SU-DHL-6 (cell line): ENCODE results near the gene SCTR.

Source experiments
- H2AFZ ChIP-seq: fragments of 200-600 bp; sonication (generic); 2 replicates; pipeline ENCODE4 v1.6.1; 2014; ENCODE audit warnings: low read depth, mild to moderate bottlenecking, moderate library complexity, mixed read lengths, antibody characterized with exemption, low read length; ENCODE audit not compliant: severe bottlenecking
- H3F3A ChIP-seq: fragments of 200-600 bp; shearing (Covaris generic); 2 replicates; pipeline ENCODE4 v1.6.0; 2016; ENCODE audit warnings: antibody characterized with exemption, mild to moderate bottlenecking; ENCODE audit not compliant: insufficient read depth
- H3K27ac ChIP-seq: fragments of 200-600 bp; sonication (generic); 2 replicates; pipeline ENCODE4 v1.5.1; 2016; ENCODE audit warnings: low read depth, mild to moderate bottlenecking, low read length, moderate library complexity, mixed read lengths
- H3K27me3 ChIP-seq: fragments of 200-600 bp; sonication (generic), shearing (Covaris generic); 2 replicates; pipeline ENCODE4 v1.6.0; 2014; ENCODE audit warnings: mild to moderate bottlenecking, low read length
- H3K36me3 ChIP-seq: fragments of 200-600 bp; sonication (generic); 2 replicates; pipeline ENCODE4 v1.6.1; 2014; ENCODE audit warnings: mild to moderate bottlenecking, low read length, mixed read lengths
- H3K4me2 ChIP-seq: fragments of 300-600, 200-600 bp; shearing (Covaris generic), sonication (generic); 2 replicates; pipeline ENCODE4 v1.6.0; 2014; ENCODE audit warnings: low read length, low read depth, mild to moderate bottlenecking; ENCODE audit not compliant: poor library complexity, severe bottlenecking
- H3K4me3 ChIP-seq: fragments of 200-600 bp; sonication (generic); 2 replicates; pipeline ENCODE4 v1.5.1; 2014; ENCODE audit warnings: antibody characterized with exemption, low read length, mild to moderate bottlenecking, mixed read lengths; ENCODE audit not compliant: insufficient read depth, poor library complexity, severe bottlenecking
- H3K79me2 ChIP-seq: fragments of 200-600 bp; sonication (generic); 2 replicates; pipeline ENCODE4 v1.6.1; 2014; ENCODE audit warnings: mild to moderate bottlenecking, low read length, moderate library complexity; ENCODE audit not compliant: insufficient read depth
- H3K9ac ChIP-seq: fragments of 200-600 bp; sonication (generic); 2 replicates; pipeline ENCODE4 v1.7.0; 2014; ENCODE audit warnings: mild to moderate bottlenecking, low read length
- H3K9me2 ChIP-seq: fragments of 200-600 bp; sonication (generic); replicated peaks from 2 replicates; pipeline ENCODE4 v1.6.1; 2014; ENCODE audit warnings: low read length; ENCODE audit not compliant: insufficient read depth
- H3K9me3 ChIP-seq: fragments of 200-600 bp; sonication (generic); 2 replicates; pipeline ENCODE4 v1.6.1; 2014; ENCODE audit warnings: low read length, mixed read lengths; ENCODE audit not compliant: insufficient read depth
- H4K20me1 ChIP-seq: fragments of 200-600 bp; sonication (generic); 2 replicates; pipeline ENCODE4 v1.6.1; 2014; ENCODE audit warnings: low read depth, mild to moderate bottlenecking, antibody characterized with exemption, low read length, moderate library complexity, mixed read lengths
- EZH2phosphoT487 ChIP-seq: fragments of 200-600 bp; sonication (generic), shearing (Covaris generic); conservative IDR thresholded peaks from 2 replicates; pipeline ENCODE4 v1.6.1; 2018; ENCODE audit warnings: mild to moderate bottlenecking, antibody characterized with exemption, low read length, moderate library complexity, mixed read lengths
- TF ChIP-seq, protein P1 (sequence below): fragments of 200-600 bp; sonication (generic); IDR thresholded peaks from one replicate; pipeline ENCODE4 v1.5.1; 2017; ENCODE audit warnings: antibody characterized with exemption, mild to moderate bottlenecking, low read length, moderate library complexity; ENCODE audit not compliant: insufficient read depth, poor library complexity, severe bottlenecking

Gene SCTR

DNA sequence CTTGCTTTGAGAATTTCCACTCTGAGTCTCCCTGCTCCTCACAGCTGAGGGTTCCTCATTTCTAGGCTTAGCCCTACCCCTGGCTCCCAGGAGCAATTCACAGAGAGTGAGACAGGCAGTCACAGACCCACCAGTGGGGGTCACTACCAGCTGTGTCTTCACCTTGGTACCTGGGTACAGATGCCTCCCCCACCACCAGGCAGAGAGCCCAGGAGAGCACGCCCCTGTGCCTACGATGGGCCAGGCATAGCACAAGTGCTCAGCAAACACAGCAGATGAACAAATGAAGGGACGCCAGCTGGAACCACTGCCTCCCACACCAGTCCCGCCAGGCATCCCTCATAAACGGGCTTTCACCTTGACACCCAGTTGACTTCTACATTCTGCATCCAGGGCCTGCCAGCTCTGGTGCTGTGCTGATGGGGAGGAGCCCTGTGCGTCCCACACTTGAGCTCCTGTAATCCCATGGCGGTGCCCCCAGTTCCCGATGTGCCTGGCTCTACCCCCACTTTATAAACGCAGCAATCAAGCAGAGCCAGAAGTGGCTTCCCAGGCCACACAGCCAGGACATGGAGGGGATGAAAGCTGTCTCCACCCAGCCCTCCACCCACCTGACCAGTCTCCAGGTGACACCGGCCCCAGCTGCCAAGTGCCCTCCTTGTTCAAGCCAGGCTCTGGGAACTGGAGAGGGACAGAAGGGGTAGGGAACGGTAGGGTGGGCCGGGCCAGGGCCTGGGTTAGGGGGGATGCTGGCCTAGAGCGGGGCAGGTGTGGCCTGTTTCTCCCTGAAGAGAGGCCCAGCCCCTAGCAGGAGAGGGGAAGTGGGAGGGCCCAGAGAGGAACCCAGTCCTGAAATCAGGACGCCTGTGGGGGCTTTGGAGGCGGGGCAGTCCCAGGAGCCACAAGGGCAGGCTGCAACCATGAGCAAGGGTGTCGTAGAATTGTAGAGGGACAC, 42.5 kb downstream of the SCTR start:
- Histone ChIP-seq H3K9ac (no peak overlapping the region), H3K4me3 (no peak overlapping the region), H3K4me2 (no peak overlapping the region), H3K9me2 (no peaks in the 10 kb centered on the region), H3K79me2 (no peaks in the 10 kb centered on the region), H3K9me3 (no peaks in the 10 kb centered on the region), H4K20me1 (no peaks in the 10 kb centered on the region), H3K27me3 (no peaks in the 10 kb centered on the region), H3K36me3 (no peaks in the 10 kb centered on the region), H3F3A (no peaks in the 10 kb centered on the region), H3K27ac (no peak overlapping the region), H2AFZ (no peak overlapping the region)
- no peak for TF ChIP-seq EZH2phosphoT487
- TF ChIP-seq, protein P1, sequence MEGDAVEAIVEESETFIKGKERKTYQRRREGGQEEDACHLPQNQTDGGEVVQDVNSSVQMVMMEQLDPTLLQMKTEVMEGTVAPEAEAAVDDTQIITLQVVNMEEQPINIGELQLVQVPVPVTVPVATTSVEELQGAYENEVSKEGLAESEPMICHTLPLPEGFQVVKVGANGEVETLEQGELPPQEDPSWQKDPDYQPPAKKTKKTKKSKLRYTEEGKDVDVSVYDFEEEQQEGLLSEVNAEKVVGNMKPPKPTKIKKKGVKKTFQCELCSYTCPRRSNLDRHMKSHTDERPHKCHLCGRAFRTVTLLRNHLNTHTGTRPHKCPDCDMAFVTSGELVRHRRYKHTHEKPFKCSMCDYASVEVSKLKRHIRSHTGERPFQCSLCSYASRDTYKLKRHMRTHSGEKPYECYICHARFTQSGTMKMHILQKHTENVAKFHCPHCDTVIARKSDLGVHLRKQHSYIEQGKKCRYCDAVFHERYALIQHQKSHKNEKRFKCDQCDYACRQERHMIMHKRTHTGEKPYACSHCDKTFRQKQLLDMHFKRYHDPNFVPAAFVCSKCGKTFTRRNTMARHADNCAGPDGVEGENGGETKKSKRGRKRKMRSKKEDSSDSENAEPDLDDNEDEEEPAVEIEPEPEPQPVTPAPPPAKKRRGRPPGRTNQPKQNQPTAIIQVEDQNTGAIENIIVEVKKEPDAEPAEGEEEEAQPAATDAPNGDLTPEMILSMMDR, result no peak

DNA sequence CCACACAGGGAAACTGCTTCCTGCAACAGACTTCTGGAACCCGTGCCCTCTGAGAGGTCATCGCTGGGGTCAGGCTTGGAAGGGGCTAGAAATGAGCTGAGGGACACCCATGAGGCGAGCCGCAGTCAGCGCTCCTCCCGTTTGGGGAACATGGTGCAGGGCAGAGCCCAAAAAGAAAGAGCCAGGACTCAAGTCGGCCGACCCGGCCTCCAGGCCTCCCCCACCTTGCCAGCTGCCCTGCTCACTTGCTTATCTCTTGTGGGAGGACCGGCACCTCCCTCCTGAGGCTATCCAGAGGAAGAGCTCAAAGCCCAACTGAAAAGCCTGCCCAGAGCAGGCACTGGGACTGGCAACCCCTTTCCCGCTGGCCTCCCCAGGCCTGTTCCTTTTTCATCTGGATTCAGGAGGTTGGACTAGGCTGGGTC, 43.6 kb downstream of the SCTR start:
- Histone ChIP-seq H3K9ac (no peak overlapping the region), H2AFZ (no peak overlapping the region), H3K79me2 (no peaks in the 10 kb centered on the region), H3F3A (no peaks in the 10 kb centered on the region), H3K27me3 (no peaks in the 10 kb centered on the region), H3K9me3 (no peaks in the 10 kb centered on the region), H3K9me2 (no peaks in the 10 kb centered on the region), H3K4me2 (no peak overlapping the region), H3K4me3 (no peak overlapping the region), H3K36me3 (no peaks in the 10 kb centered on the region), H3K27ac (no peak overlapping the region), H4K20me1 (no peaks in the 10 kb centered on the region)
- TF ChIP-seq EZH2phosphoT487, result no peak
- TF ChIP-seq, protein P1, result no peak

DNA sequence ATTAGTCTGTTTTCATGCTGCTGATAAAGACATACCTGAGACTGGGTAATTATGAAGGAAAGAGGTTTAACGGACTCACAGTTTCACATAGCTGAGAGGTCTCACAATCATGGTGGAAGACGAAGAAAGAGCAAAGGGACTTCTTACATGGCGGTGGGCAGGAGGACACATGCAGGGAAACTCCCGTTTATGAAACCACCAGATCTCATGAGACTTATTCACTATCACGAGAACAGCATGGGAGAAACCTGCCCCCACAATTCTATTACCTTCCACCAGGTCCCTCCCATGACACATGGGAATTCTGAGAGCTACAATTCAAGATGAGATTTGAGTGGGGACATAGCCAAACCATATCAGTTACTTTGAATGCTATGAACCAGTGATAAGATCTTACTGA, 44.1 kb downstream of the SCTR start:
- no peak overlapping the region for H3K27ac ChIP-seq

More for the DNA sequence above, 44.1 kb downstream of the SCTR start:
- Histone ChIP-seq H3K79me2 (no peaks in the 10 kb centered on the region), H4K20me1 (no peaks in the 10 kb centered on the region), H3K9ac (no peak overlapping the region), H2AFZ (no peak overlapping the region), H3F3A (no peaks in the 10 kb centered on the region), H3K4me2 (no peak overlapping the region), H3K4me3 (no peak overlapping the region), H3K9me3 (no peaks in the 10 kb centered on the region), H3K36me3 (no peaks in the 10 kb centered on the region), H3K27me3 (no peaks in the 10 kb centered on the region), H3K9me2 (no peaks in the 10 kb centered on the region)
- TF ChIP-seq, protein P1, result no peak
- TF ChIP-seq EZH2phosphoT487, result no peak
